Measurements from ENCODE around the gene CRYGN. TPM values are rescaled to one million over a fixed set of nuclear protein-coding genes. Genes with fewer than 3 reads are reported as not detected.

Gene CRYGN
- polyA plus RNA-seq, 1 donor (not counting 4 experiments of a cell fraction or from before 2014, with no cell fraction given), result not detected

GRCh38 chr7:151389096-151389767, 50.7 kb downstream of the CRYGN start:
- Histone ChIP-seq H3K79me2 (ENCODE audit: control insufficient read depth, insufficient read depth, low read length) (no peaks in the 10 kb centered on the region), H3K9me1 (ENCODE audit: control insufficient read depth, extremely low read depth, insufficient read depth, low read length) (no peaks in the 10 kb centered on the region), H3K4me1 (ENCODE audit: control insufficient read depth, extremely low read depth, insufficient read depth, low read length) (no peaks in the 10 kb centered on the region), H3K4me2 (ENCODE audit: control insufficient read depth, extremely low read depth, insufficient read depth, low read depth, low read length) (no peak overlapping the region), H4K20me1 (ENCODE audit: control insufficient read depth, extremely low read depth, insufficient read depth, low read length) (no peaks in the 10 kb centered on the region), H2AFZ (ENCODE audit: control insufficient read depth, low read length) (no peak overlapping the region), H3K36me3 (ENCODE audit: control insufficient read depth in 2 of 2, extremely low read depth in 1 of 2, insufficient read depth in 2 of 2, low read length in 2 of 2) (no peaks in the 10 kb centered on the region), H3K9me3 (ENCODE audit: control insufficient read depth, low read depth, low read length) (no peaks in the 10 kb centered on the region), H3K9ac (ENCODE audit: control insufficient read depth, extremely low read depth, insufficient read depth, low read length) (no peak overlapping the region), H3K27me3 (ENCODE audit: control insufficient read depth, extremely low read depth, insufficient read depth, low read length) (peaks cover 22% of the 10 kb centered on the region), H3K4me3 (ENCODE audit: control insufficient read depth in 2 of 3, extremely low read depth in 1 of 3, insufficient read depth in 2 of 3, low read depth in 1 of 3, low read length in 3 of 3) (no peak overlapping the region), H3K27ac (ENCODE audit: control insufficient read depth, insufficient read depth, low read length) (no peak overlapping the region)
- dilution Hi-C loops (cut with MboI; ENCODE audit: extremely low pct_ligation_motif_present, low sequenced_read_pairs), result no loop called here
- DNase-seq (ENCODE audit: low read depth, low spot score) (no peak), FAIRE-seq (no peak)
- TF ChIP-seq EZH2 (IDR thresholded peaks at IDR 0.05; ENCODE audit: low read length), result no peak
- TF ChIP-seq, protein P1, sequence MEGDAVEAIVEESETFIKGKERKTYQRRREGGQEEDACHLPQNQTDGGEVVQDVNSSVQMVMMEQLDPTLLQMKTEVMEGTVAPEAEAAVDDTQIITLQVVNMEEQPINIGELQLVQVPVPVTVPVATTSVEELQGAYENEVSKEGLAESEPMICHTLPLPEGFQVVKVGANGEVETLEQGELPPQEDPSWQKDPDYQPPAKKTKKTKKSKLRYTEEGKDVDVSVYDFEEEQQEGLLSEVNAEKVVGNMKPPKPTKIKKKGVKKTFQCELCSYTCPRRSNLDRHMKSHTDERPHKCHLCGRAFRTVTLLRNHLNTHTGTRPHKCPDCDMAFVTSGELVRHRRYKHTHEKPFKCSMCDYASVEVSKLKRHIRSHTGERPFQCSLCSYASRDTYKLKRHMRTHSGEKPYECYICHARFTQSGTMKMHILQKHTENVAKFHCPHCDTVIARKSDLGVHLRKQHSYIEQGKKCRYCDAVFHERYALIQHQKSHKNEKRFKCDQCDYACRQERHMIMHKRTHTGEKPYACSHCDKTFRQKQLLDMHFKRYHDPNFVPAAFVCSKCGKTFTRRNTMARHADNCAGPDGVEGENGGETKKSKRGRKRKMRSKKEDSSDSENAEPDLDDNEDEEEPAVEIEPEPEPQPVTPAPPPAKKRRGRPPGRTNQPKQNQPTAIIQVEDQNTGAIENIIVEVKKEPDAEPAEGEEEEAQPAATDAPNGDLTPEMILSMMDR (optimal IDR thresholded peaks at IDR 0.05 in 1 of 3, IDR thresholded peaks at IDR 0.05 in 1 of 3, conservative IDR thresholded peaks at IDR 0.05 in 1 of 3; ENCODE audit: extremely low read depth in 1 of 3, insufficient read depth in 2 of 3, low read length in 3 of 3), result no peak

- DNase-seq (ENCODE audit: low read depth, low spot score), result no peak
- Histone ChIP-seq H3K9me3 (ENCODE audit: control insufficient read depth, low read depth, low read length) (no peaks in the 10 kb centered on the region), H3K4me1 (ENCODE audit: control insufficient read depth, extremely low read depth, insufficient read depth, low read length) (no peaks in the 10 kb centered on the region), H3K9ac (ENCODE audit: control insufficient read depth, extremely low read depth, insufficient read depth, low read length) (no peak overlapping the region), H3K27me3 (ENCODE audit: control insufficient read depth, extremely low read depth, insufficient read depth, low read length) (peaks cover 20% of the 10 kb centered on the region), H3K4me3 (ENCODE audit: control insufficient read depth in 2 of 3, extremely low read depth in 1 of 3, insufficient read depth in 2 of 3, low read depth in 1 of 3, low read length in 3 of 3) (no peak overlapping the region), H4K20me1 (ENCODE audit: control insufficient read depth, extremely low read depth, insufficient read depth, low read length) (no peaks in the 10 kb centered on the region), H3K79me2 (ENCODE audit: control insufficient read depth, insufficient read depth, low read length) (no peaks in the 10 kb centered on the region), H3K36me3 (ENCODE audit: control insufficient read depth in 2 of 2, extremely low read depth in 1 of 2, insufficient read depth in 2 of 2, low read length in 2 of 2) (no peaks in the 10 kb centered on the region), H3K4me2 (ENCODE audit: control insufficient read depth, extremely low read depth, insufficient read depth, low read depth, low read length) (no peak overlapping the region), H3K9me1 (ENCODE audit: control insufficient read depth, extremely low read depth, insufficient read depth, low read length) (no peaks in the 10 kb centered on the region), H2AFZ (ENCODE audit: control insufficient read depth, low read length) (no peak overlapping the region), H3K27ac (ENCODE audit: control insufficient read depth, insufficient read depth, low read length) (no peak overlapping the region)
- dilution Hi-C loops (cut with MboI; ENCODE audit: extremely low pct_ligation_motif_present, low sequenced_read_pairs), result no loop called here
- TF ChIP-seq, protein P1 (optimal IDR thresholded peaks at IDR 0.05 in 1 of 3, IDR thresholded peaks at IDR 0.05 in 1 of 3, conservative IDR thresholded peaks at IDR 0.05 in 1 of 3; ENCODE audit: extremely low read depth in 1 of 3, insufficient read depth in 2 of 3, low read length in 3 of 3), result no peak
- TF ChIP-seq EZH2 (IDR thresholded peaks at IDR 0.05; ENCODE audit: low read length), result no peak
- no peak for FAIRE-seq
Observed at GRCh38 chr7:151388430-151388829, 51.5 kb downstream of the CRYGN start.

Measured in keratinocyte (primary cell).